K562 (cell line): ENCODE results near the gene SOX30. TPM values are rescaled to one million over a fixed set of nuclear protein-coding genes. Genes with fewer than 3 reads are reported as not detected.
"Not testable (repeated sequence)": the region's sequence is repeated elsewhere in the genome, so short reads cannot be mapped to it uniquely, and the experiment has no call there.

Experiments used
- ATAC-seq: fragments of 200-7000 bp; cut with Tn5 transposase; 3 replicates; pipeline ENCODE4 v1.9.1; 2020; ENCODE audit warnings: moderate library complexity
- BruUV-seq: library from RNA; stranded (reverse); fragments of 400-500 nt; replicated peaks from 2 replicates; lab custom pipeline; 2021; lab: Mats Ljungman, UMichigan
- CTCF ChIA-PET: fragments of 300-600 bp; formaldehyde crosslinking; extraction: SDS; loops from one replicate; lab custom pipeline; 2021; ENCODE audit warnings: low intra/inter-chr PET ratio; lab: Yijun Ruan, JAX
- POLR2A ChIA-PET: fragments of 300-600, 350-650 bp; sonication (Branson Sonifier 250); formaldehyde crosslinking; extraction: SDS; loops from one replicate; lab custom pipeline; 2021; ENCODE audit warnings: antibody characterized with exemption, inconsistent platforms; lab: Yijun Ruan, JAX
- DNase-seq, 4 experiments: peaks; one replicate each; pipeline versions ENCODE4 v3.0.0 to v3.0.0-alpha.2; 2011 to 2018; ENCODE audit warnings: low spot score in 3 of 4, mixed read lengths in 3 of 4; ENCODE audit errors: extremely low read depth in 1 of 4
- FAIRE-seq: peaks from 2 replicates; lab custom pipeline; 2011; peaks lifted over from hg19 to GRCh38; lab: Jason Lieb, UNC
- H2AFZ ChIP-seq: 2 replicates; pipeline ENCODE4 v1.6.0; 2011; ENCODE audit warnings: low read depth, low read length, control low read depth, inconsistent platforms
- H3K27ac ChIP-seq: fragments of 200-600 bp; 3 replicates; pipeline ENCODE4 v1.8.0; 2011; ENCODE audit warnings: low read depth, mild to moderate bottlenecking, control low read depth, inconsistent platforms, low read length, moderate library complexity, mixed read lengths; ENCODE audit errors: extremely low read depth
- H3K27me3 ChIP-seq, 2 experiments: fragments of 300-600 bp in 1 of 2; 2 replicates in 1 of 2; 3 replicates in 1 of 2; pipeline versions ENCODE4 v1.6.0 to v1.8.0; 2011; ENCODE audit warnings: inconsistent platforms in 2 of 2, low read length in 2 of 2, mild to moderate bottlenecking in 1 of 2, mixed read lengths in 1 of 2, moderate library complexity in 1 of 2; ENCODE audit not compliant: control insufficient read depth in 2 of 2, insufficient read depth in 2 of 2
- H3K36me3 ChIP-seq: fragments of 300-600 bp; 3 replicates; pipeline ENCODE4 v1.8.0; 2011; ENCODE audit warnings: mild to moderate bottlenecking, low read length, inconsistent platforms; ENCODE audit not compliant: control insufficient read depth, insufficient read depth
- H3K4me1 ChIP-seq, 2 experiments: fragments of 200-600 bp in 1 of 2; replicated peaks in 1 of 2; 2 replicates in 1 of 2; 3 replicates in 1 of 2; pipeline versions ENCODE4 v1.5.1 to v1.8.0; 2011; ENCODE audit warnings: inconsistent platforms in 2 of 2, low read length in 2 of 2, mild to moderate bottlenecking in 1 of 2, mixed read lengths in 1 of 2, moderate library complexity in 1 of 2; ENCODE audit not compliant: control insufficient read depth in 2 of 2, insufficient read depth in 2 of 2
- H3K4me2 ChIP-seq: 2 replicates; pipeline ENCODE4 v1.6.1; 2011; ENCODE audit warnings: low read length, control low read depth, inconsistent platforms, mixed read lengths; ENCODE audit not compliant: insufficient read depth
- H3K4me3 ChIP-seq: fragments of 200-600 bp; sonication (generic), shearing (Covaris generic); 2 replicates; pipeline ENCODE4 v1.5.1; 2016; ENCODE audit warnings: control low read depth, inconsistent platforms
- H3K79me2 ChIP-seq: fragments of 200-600 bp; 3 replicates; pipeline ENCODE4 v1.8.0; 2011; ENCODE audit warnings: low read length, inconsistent platforms; ENCODE audit not compliant: control insufficient read depth, insufficient read depth
- H3K9ac ChIP-seq, 2 experiments: 2 replicates each; pipeline versions ENCODE4 v1.6.0 to v1.6.1; 2011; ENCODE audit warnings: low read depth in 2 of 2, low read length in 2 of 2, control low read depth in 1 of 2, inconsistent platforms in 1 of 2, mild to moderate bottlenecking in 1 of 2, mixed read lengths in 1 of 2; ENCODE audit not compliant: insufficient read depth in 1 of 2
- H3K9me1 ChIP-seq: one replicate; pipeline ENCODE4 v1.6.0; 2011; ENCODE audit warnings: inconsistent platforms, mild to moderate bottlenecking, low read length, moderate library complexity; ENCODE audit not compliant: control insufficient read depth, insufficient read depth
- H3K9me3 ChIP-seq: replicated peaks from 2 replicates; pipeline ENCODE4 v1.5.1; 2011; ENCODE audit warnings: low read depth, low read length, inconsistent platforms; ENCODE audit not compliant: control insufficient read depth, insufficient read depth
- H4K20me1 ChIP-seq: replicated peaks from 2 replicates; pipeline ENCODE4 v1.6.1; 2011; ENCODE audit warnings: low read length, inconsistent platforms, mixed read lengths; ENCODE audit not compliant: control insufficient read depth, insufficient read depth
- ASH1L ChIP-seq: fragments of 450-650 bp; IDR thresholded peaks from 2 replicates; pipeline ENCODE4 v1.6.1; 2018; ENCODE audit warnings: borderline replicate concordance, mild to moderate bottlenecking, low read depth; ENCODE audit not compliant: partially characterized antibody
- NR1H2 ChIP-seq: sonication (generic); formaldehyde crosslinking; IDR thresholded peaks from 2 replicates; pipeline ENCODE4 v1.4.0; 2020; ENCODE audit warnings: mild to moderate bottlenecking, missing genetic modification reagents
- WGBS: fragments of 100-300 bp; shearing (Covaris generic); methylation state at CpG from one replicate; pipeline ENCODE4 v1.1.6; 2016; ENCODE audit warnings: low coverage, mixed read lengths; ENCODE audit not compliant: insufficient coverage; ENCODE audit errors: missing lambda C conversion rate; 5-methylcytosine and 5-hydroxymethylcytosine counted together
- in situ Hi-C: fragments of 300-500 bp; cut with MboI; formaldehyde crosslinking; loops from 4 replicates; pipeline ENCODE4 v1.15.0; 2018; ENCODE audit warnings: inconsistent platforms, mixed read lengths
- intact Hi-C: fragments of 100-400 bp; cut with micrococcal nuclease; formaldehyde crosslinking; loops from 2 replicates; pipeline ENCODE4 v1.14.2; 2022
- polyA plus RNA-seq, 8 experiments: library from polyadenylated mRNA; depleted of rRNA in 4 of 8; stranded (reverse) in 5 of 8; unstranded in 3 of 8; fragments of >200 nt; fragmentation: Nextera tagmentation in 2 of 8; fragmentation: Illumina TruSeq in 1 of 8; extraction: Ambion mirVana in 2 of 8; extraction: Trizol in 1 of 8; gene quantifications; 2 replicates each; pipeline versions ENCODE4 v1.2.1 to v1.2.3, GENCODE V29; 2011 to 2014; ENCODE audit warnings: inconsistent platforms in 1 of 8, missing spikeins in 1 of 8
- total RNA-seq, 7 experiments: library from RNA; depleted of rRNA in 6 of 7; stranded (reverse); fragments of >200 nt in 6 of 7; fragmentation: Illumina TruSeq in 2 of 7; extraction: Trizol in 2 of 7; gene quantifications; 2 replicates each; pipeline versions ENCODE4 v1.2.1 to v1.2.3, GENCODE V29; 2011 to 2021; ENCODE audit warnings: low replicate concordance in 1 of 7

SOX30 gene
- total and polyA plus RNA-seq, 9 of the 15 experiments (the other 6 are each of a cell fraction or from before 2014, with no cell fraction given), result not detected

- TF ChIP-seq NR1H2 (CRISPR knock-in tag), result no peak
- no peak for TF ChIP-seq ASH1L
- TF ChIP-seq, all 486 proteins: peak for 0
Observed at GRCh38 chr5:157687198-157687554, 34.9 kb upstream of the SOX30 start (continued).

DNA sequence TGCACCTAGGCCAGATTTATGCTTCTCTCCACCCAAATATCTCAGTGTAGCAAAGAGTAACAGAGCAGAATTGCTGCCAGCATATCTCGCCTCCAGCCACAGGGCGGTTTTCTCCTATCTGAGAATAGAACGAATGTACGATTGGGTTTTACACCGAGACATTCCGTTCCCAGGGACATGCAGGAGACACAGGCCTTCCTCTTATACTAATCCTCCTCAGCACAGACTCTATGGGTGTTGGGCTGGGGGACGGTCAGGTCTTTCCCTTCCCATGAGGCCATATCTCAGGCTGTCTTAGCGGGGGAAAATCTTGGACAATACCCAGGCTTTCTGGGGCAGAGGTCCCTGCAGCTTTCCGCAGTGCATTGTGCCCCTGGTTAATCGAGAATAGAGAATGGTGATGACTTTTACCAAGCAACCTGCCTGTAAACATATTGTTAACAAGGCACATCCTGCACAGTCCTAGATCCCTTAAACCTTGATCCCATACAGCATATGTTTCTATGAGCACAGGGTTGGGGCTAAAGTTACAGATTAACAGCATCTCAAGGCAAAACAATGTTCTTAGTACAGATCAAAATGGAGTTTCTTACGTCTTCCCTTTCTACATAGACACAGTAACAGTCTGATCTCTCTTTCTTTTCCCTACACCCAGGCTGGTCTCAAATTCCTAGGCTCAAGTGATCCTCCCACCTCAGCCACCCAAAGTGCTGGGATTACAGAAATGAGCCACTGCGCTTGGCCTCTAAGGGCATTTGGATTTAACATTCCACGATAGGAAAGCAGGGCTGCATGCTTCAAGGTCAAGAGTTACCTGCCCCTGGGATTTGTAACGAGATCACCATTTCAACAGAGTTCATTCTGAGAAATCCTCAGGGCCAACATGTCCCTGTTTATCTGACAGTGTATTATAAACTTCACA is 34.3 kb upstream of the SOX30 start:
- H4K20me1 ChIP-seq, H2AFZ ChIP-seq, H3K4me2 ChIP-seq, H3K9me3 ChIP-seq, H3K4me3 ChIP-seq, H3K27ac ChIP-seq, H3K27me3 ChIP-seq, H3K4me1 ChIP-seq, CTCF ChIA-PET, H3K9ac ChIP-seq, in situ Hi-C loops, H3K9me1 ChIP-seq, FAIRE-seq, POLR2A ChIA-PET, ATAC-seq, DNase-seq, H3K36me3 ChIP-seq, BruUV-seq, intact Hi-C loops, H3K79me2 ChIP-seq: not testable (repeated sequence)
- WGBS, result 13% methylated on average over 14 of the region's 14 CpGs
